Mesodermal cell (in vitro differentiated cells): ENCODE measurements around the gene CRIM1.

Source experiments
- H3K27ac ChIP-seq: 2 replicates; pipeline ENCODE4 v1.7.0; 2013; ENCODE audit warnings: mild to moderate bottlenecking, low read depth, low read length, moderate library complexity; ENCODE audit not compliant: severe bottlenecking
- H3K36me3 ChIP-seq: 2 replicates; pipeline ENCODE4 v1.7.1; 2013; ENCODE audit warnings: mild to moderate bottlenecking, low read length, moderate library complexity; ENCODE audit not compliant: control insufficient read depth, insufficient read depth
- H3K4me1 ChIP-seq: one replicate; pipeline ENCODE4 v1.7.1; 2013; ENCODE audit warnings: mild to moderate bottlenecking, low read length; ENCODE audit not compliant: insufficient read depth, control insufficient read depth, poor library complexity, severe bottlenecking
- H3K4me3 ChIP-seq: 2 replicates; pipeline ENCODE4 v1.7.0; 2013; ENCODE audit warnings: low read length, control low read depth, mild to moderate bottlenecking; ENCODE audit not compliant: insufficient read depth, poor library complexity, severe bottlenecking; ENCODE audit errors: extremely low read depth
- H3K9me3 ChIP-seq: 2 replicates; pipeline ENCODE4 v1.7.1; 2013; ENCODE audit warnings: mild to moderate bottlenecking, low read length, moderate library complexity; ENCODE audit not compliant: control insufficient read depth
- WGBS, 2 experiments: methylation state at CpG; one replicate each; pipeline ENCODE4 v1.1.5; 2013; ENCODE audit warnings: missing lambda C conversion rate in 2 of 2; ENCODE audit not compliant: insufficient coverage in 2 of 2; 5-methylcytosine and 5-hydroxymethylcytosine counted together

Gene CRIM1

DNA sequence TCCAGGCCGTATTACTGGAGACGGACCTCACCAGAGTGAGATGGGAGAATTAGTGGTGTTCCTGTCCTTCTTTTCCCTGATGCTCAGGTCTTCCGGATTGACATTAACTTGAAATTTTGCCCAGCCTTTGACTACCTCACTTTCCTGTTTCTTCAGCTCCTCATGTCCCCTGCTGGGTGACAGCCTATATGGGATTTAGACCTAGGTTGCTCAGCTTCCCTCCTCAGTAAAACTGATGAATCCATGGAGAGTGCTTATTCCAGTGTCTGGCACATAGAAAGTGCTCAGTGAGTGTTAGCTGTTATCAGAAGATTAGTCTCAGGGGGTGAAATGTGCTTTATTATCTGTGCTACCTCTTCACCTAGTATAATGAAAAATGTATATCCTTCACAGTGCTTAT lies 30.0 kb downstream of the CRIM1 start:
- no peak overlapping the region for H3K4me3 ChIP-seq
- H3K27ac ChIP-seq: no peak overlapping the region
- WGBS, 2 experiments: 72 to 89% methylated on average over 2 to 3 of the region's 3 CpGs

DNA sequence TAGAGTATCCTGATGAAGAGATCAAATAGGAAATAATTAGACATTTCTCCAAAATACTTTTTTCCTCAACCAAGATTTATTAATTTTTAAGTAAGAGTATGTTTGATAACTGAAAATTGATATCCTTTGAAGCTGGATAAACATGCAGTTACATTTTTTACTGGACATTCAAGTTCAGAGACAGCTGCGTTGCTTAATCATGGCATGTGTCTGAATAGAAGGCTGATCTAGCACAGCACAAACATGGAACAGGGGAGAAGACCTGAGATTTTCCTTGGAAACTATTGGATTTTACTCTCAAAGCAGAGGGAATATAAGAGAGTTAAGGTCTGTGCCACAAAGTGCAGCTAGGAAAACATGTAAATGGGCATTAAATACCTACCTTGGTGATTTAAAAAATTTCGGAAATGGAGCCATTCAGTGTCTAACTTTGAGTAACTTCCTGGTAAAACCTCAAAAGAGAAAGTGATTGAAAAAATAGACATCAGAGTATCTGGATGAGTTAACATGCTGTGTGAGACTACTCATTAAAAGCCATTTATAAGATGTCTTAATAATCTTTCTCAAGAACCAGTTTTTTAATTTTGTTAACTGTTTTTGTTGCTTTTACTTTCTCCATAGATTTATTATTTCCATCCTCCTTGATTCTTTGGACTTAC lies 31.8 kb downstream of the CRIM1 start:
- Histone ChIP-seq H3K4me1 (peaks cover 48% of the 10 kb centered on the region), H3K36me3 (peaks cover 44% of the 10 kb centered on the region), H3K27ac (no peak overlapping the region), H3K9me3 (no peaks in the 10 kb centered on the region), H3K4me3 (no peak overlapping the region)
- 79 to 91% methylated on average over 1 to 2 of the region's 2 CpGs for WGBS, 2 experiments

More for the DNA sequence above, 30.0 kb downstream of the CRIM1 start:
- Histone ChIP-seq H3K9me3 (no peaks in the 10 kb centered on the region), H3K4me1 (peaks cover 61% of the 10 kb centered on the region), H3K36me3 (peaks cover 56% of the 10 kb centered on the region)

DNA sequence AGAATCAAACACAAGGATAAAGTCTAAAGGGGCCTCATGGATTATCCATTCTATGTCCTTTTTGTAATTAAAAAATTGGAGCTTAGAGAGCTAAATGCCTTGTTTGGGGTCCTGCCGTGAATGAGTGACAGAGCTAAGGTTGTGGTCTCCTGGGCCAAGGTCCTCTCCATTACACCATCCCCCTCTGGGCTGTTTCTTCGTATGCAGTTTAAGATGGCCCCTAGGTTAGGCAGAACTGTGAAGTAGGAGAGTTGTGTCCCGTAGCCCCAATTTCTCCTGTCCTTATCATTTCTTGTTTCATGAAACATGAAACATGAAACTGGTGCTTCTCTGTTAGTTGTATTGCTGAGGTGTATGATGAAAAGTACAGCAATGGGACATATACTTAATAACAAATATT lies 32.9 kb downstream of the CRIM1 start:
- Histone ChIP-seq H3K27ac (peak overlapping the region; percentile 55), H3K36me3 (peaks cover 38% of the 10 kb centered on the region), H3K4me3 (no peak overlapping the region), H3K4me1 (peaks cover 47% of the 10 kb centered on the region), H3K9me3 (no peaks in the 10 kb centered on the region)
- WGBS, 2 experiments: no CpG with 5 or more reads among the region's 3 CpGs

DNA sequence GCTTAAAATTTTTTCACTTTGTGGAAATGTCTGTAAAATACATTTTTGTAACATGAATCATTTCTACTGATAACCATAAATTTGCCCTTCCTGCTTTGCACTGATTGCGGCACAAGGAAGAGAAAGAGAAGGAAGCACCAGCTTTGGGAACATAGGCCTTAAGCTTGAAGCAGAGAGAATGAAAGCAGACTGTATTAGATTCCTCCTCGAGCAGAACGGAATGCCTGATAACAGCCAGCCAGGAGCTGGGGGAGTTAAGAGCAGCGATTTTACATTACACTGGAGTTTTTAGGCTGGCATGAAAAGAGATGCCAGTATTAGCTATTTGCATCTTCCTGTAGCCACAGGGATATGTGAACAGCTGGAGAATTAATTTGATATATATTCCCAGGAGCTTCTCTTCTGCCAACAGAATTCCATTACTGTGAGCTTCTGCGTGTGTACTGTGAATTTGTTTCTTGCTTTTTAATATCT lies 33.5 kb downstream of the CRIM1 start:
- WGBS, 2 experiments: 52 to 71% methylated on average over 3 to 4 of the region's 5 CpGs
- H3K9me3 ChIP-seq: no peaks in the 10 kb centered on the region
- no peak overlapping the region for H3K4me3 ChIP-seq
- peak overlapping the region; percentile 55 for H3K27ac ChIP-seq
- peaks cover 40% of the 10 kb centered on the region for H3K4me1 ChIP-seq
- H3K36me3 ChIP-seq: peaks cover 32% of the 10 kb centered on the region

DNA sequence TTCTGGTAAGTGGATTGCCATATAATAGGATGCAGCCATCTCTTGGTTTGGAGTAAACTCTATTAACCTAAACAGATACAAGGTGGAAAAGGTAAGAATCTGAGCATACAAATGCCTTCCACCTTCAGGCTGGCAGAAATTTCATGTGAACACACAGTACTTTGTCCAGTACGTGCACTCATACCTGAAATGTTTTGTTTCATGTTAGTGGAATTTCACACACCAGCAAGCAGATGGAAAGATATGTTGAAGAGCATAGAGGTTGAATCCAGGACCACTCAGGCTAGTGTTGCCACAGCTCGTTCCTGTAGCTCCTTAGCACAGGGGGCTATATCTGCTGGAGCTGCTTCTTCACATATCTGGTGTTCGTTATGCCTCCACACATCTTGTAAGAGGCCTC lies 34.0 kb downstream of the CRIM1 start:
- 86 to 90% methylated on average over 2 to 3 of the region's 3 CpGs for WGBS, 2 experiments
- H3K4me1 ChIP-seq: peaks cover 38% of the 10 kb centered on the region
- H3K9me3 ChIP-seq: no peaks in the 10 kb centered on the region
- no peak overlapping the region for H3K27ac ChIP-seq
- peaks cover 27% of the 10 kb centered on the region for H3K36me3 ChIP-seq
- no peak overlapping the region for H3K4me3 ChIP-seq

DNA sequence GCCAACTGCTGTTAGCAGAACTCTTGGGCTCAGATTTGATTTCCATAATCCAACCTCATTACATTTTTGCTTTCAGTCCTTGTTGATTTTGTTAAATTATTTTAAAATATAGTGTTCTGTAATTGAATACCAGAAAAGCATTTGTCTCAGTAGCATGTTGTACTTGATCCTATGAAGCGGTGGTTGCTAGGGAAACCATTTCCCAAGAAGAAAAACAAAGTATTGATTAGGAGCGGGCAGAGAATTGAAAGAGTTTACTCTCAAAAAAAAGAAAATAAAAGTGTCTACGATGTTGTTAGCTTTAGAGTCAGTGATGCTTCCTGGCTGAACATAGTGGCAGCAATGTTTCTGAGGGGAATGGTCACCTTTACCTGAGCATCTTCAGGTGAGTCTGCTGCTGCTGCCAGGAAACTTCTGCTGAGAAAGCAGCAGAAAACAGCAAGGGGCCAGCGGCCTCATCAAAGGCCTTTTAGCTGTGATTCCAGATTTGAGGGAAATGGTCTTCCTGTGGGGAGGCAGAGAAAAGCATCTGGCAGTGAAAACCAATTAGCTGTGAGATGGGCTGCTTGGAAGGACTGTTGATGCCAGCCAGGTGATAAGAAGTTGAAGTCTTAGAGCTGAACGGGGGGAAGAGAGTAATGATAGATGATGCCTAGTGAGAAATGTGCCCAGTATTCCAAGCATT lies 37.1 kb downstream of the CRIM1 start:
- peaks cover 36% of the 10 kb centered on the region for H3K36me3 ChIP-seq
- H3K27ac ChIP-seq: peak overlapping the region; percentile 20
- no peak overlapping the region for H3K4me3 ChIP-seq
- no peaks in the 10 kb centered on the region for H3K9me3 ChIP-seq
- peaks cover 32% of the 10 kb centered on the region for H3K4me1 ChIP-seq
- 57 to 67% methylated on average over 3 to 5 of the region's 5 CpGs for WGBS, 2 experiments

DNA sequence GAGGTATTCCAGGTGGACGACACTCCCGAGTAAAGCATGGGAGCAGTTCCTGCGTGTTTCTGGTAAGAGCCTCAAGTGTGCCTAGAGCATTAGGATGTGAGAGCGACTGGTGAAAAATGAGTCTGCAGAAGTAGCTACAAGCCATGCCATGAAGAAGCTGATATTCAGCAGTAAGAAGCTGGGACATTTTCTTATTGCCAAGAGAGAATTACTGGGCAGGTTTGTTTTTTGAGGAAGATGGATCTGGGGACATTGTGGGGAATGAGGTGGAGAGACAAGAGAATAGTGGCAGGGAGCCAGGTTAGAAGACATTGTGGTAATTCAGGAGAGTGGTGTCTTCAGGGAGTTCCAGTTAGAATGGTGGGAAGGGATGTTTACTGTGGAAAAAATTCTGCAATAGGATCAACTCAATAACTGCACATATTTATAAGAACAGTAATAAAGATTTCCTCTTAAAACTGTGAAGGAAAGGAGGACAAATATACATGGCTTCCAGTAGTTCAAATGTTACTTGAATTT lies 38.2 kb downstream of the CRIM1 start:
- peaks cover 47% of the 10 kb centered on the region for H3K36me3 ChIP-seq
- no peak overlapping the region for H3K27ac ChIP-seq
- no peaks in the 10 kb centered on the region for H3K9me3 ChIP-seq
- H3K4me1 ChIP-seq: peaks cover 23% of the 10 kb centered on the region
- 87 to 99% methylated on average over 4 of the region's 4 CpGs for WGBS, 2 experiments
- H3K4me3 ChIP-seq: no peak overlapping the region

DNA sequence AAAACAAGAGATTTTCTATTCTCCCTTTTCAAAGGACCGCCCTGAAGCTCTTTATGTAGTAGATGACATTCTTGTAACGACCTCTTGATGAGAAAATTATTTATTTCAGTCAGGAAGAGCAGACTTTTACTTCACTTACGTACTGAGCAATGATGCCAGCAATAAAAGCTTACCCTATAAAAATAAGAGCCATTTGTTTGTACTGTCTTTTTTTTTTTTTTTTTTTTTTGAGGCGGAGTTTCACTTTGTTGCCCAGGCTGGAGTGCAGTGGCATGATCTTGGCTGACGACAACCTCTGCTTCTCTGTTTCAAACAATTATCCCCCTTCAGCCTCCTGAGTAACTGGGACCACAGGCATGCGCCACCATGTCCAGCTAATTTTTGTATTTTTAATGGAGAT lies 39.2 kb downstream of the CRIM1 start:
- Histone ChIP-seq H3K4me3 (no peak overlapping the region), H3K9me3 (no peaks in the 10 kb centered on the region), H3K27ac (no peak overlapping the region), H3K36me3 (peaks cover 50% of the 10 kb centered on the region), H3K4me1 (peaks cover 13% of the 10 kb centered on the region)
- WGBS, 2 experiments: 100% methylated on average over 1 of the region's 6 CpGs; no CpG with 5 or more reads in 1 of the 2 experiments

DNA sequence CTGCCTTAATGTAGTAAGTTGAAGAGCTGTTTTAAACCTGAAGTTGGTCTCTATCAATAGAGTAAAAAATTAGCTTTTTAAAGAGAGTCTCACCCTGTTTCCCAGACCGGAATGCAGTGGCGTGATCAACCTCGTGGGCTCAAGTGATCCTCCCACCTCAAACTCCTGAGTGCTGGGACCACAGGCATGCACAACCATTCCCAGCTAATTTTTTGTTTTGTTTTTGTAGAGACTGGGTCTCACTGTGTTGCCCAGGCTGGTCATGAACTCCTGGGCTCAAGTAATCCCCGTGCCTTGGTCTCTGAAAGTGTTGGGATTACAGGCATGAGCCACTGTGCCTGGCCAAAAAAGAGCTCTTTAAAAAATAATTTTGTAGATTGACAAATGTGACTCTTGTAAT lies 40.3 kb downstream of the CRIM1 start:
- 80 to 100% methylated on average over 1 to 2 of the region's 4 CpGs for WGBS, 2 experiments
- Histone ChIP-seq H3K9me3 (no peaks in the 10 kb centered on the region), H3K27ac (no peak overlapping the region), H3K36me3 (peaks cover 51% of the 10 kb centered on the region), H3K4me3 (no peak overlapping the region), H3K4me1 (peaks cover 11% of the 10 kb centered on the region)

DNA sequence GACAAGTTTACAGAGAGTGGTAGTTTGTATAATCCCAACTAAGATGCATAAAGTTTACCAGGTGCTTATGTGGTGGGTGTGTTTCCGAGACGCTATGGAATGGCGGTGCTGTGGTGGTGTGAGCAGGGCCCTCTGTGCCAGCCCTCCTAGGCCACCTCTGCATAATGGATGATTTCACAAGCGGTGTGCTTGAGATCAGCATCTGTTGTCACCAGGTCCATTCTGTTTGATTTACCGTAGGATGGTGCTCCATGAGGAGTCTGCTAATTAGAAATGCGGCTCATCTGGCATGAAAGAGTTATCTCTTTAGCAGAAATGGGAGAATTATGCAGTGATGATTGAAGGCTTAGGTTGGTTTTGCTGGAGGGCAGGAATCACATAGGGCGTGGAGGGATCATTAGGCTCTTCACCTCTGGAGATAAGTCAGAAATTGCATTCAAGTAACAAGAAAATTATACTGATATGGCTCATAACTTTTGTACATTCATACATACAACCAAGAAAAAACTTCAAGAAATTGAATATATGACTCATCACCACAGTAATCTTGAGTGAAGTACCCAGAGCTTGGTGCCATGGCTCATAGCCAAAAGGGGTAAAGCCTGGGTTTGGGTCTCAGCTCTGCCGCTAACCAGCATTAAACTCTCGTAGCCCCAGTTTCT lies 41.4 kb downstream of the CRIM1 start:
- Histone ChIP-seq H3K27ac (no peak overlapping the region), H3K4me3 (no peak overlapping the region), H3K36me3 (peaks cover 61% of the 10 kb centered on the region), H3K9me3 (no peaks in the 10 kb centered on the region), H3K4me1 (peaks cover 15% of the 10 kb centered on the region)
- WGBS, 2 experiments: 93 to 98% methylated on average over 5 to 7 of the region's 9 CpGs
